Adrenal gland (tissue), 12 donors: ENCODE data around the gene HSPA12B. TPM values are rescaled to one million over a fixed set of nuclear protein-coding genes. Genes with fewer than 3 reads are reported as not detected.

Experiments
- DNase-seq, 7 donors: peaks; one replicate each; pipeline ENCODE4 v3.0.0-alpha.2; 2019 to 2020
- H3K27ac ChIP-seq, 5 donors: fragments of 200-600 bp; sonication (generic) in 4 of 5; 1 replicate in 3 of 5; 2 replicates in 2 of 5; pipeline versions ENCODE4 v1.5.1 to v1.8.0; 2016 to 2020; ENCODE audit warnings: mild to moderate bottlenecking in 1 of 5
- H3K27me3 ChIP-seq: fragments of 200-600 bp; 2 replicates; pipeline ENCODE4 v1.8.0; 2021
- H3K36me3 ChIP-seq, 2 donors: fragments of 200-600 bp; replicated peaks in 1 of 2; 1 replicate in 1 of 2; 2 replicates in 1 of 2; pipeline versions ENCODE4 v1.5.1 to v1.8.0; 2018 to 2022
- H3K4me1 ChIP-seq, 2 donors: fragments of 200-600 bp; replicated peaks in 1 of 2; 1 replicate in 1 of 2; 2 replicates in 1 of 2; pipeline versions ENCODE4 v1.5.1 to v1.8.0; 2018 to 2021
- H3K4me3 ChIP-seq, 4 donors: fragments of 200-600 bp; sonication (generic) in 3 of 4; one replicate each; pipeline ENCODE4 v1.5.1; 2016 to 2018
- H3K9me3 ChIP-seq, 3 donors: fragments of 200-600 bp; sonication (generic) in 1 of 3; replicated peaks in 1 of 3; 1 replicate in 2 of 3; 2 replicates in 1 of 3; pipeline versions ENCODE4 v1.5.1 to v1.8.0; 2016 to 2021
- POLR2A ChIP-seq, 2 donors: fragments of 450-650 bp; IDR thresholded peaks; one replicate each; pipeline ENCODE4 v1.6.1; 2017; ENCODE audit warnings: antibody characterized with exemption in 2 of 2, mild to moderate bottlenecking in 2 of 2, moderate library complexity in 1 of 2
- WGBS, 4 donors: extraction: QIAGEN DNeasy Blood & Tissue Kit in 2 of 4; methylation state at CpG; one replicate each; pipeline versions ENCODE4 v1.1.5 to v1.1.7; 2013 to 2017; 5-methylcytosine and 5-hydroxymethylcytosine counted together
- intact Hi-C, 2 donors: fragments of 100-400 bp; cut with DNase I; formaldehyde crosslinking; loops; one replicate each; pipeline versions ENCODE4 v1.14.1 to v1.15.0; 2022 to 2023
- polyA plus RNA-seq, 3 donors: library from polyadenylated mRNA; stranded (reverse); fragments of 200-250 nt in 2 of 3; fragments of 350-450 nt in 1 of 3; fragmentation: Illumina TruSeq in 1 of 3; extraction: RNeasy Lipid Tissue Mini Kit (QIAGEN cat#74804) in 1 of 3; gene quantifications; one replicate each; pipeline ENCODE4 v1.2.3, GENCODE V29; 2013 to 2014
- total RNA-seq, 9 donors: library from RNA; depleted of rRNA in 4 of 9; stranded (reverse); fragments of >200 nt in 4 of 9; fragments of 120-200 nt in 1 of 9; fragmentation: NEBNext Ultra II Directional in 1 of 9; extraction: Animal tissue kit (Norgen Biotek cat#: 25700) in 1 of 9; gene quantifications; one replicate each; pipeline versions ENCODE4 v1.1.0 to v1.2.4, GENCODE V29; 2013 to 2023
- TF ChIP-seq, protein P1 (sequence below), 6 experiments: fragments of 450-650 bp in 4 of 6; fragments of 200-600 bp in 2 of 6; sonication (generic) in 1 of 6; IDR thresholded peaks; 1 replicate in 5 of 6; 2 replicates in 1 of 6; pipeline versions ENCODE4 v1.5.1 to v1.8.0; 2016 to 2021; ENCODE audit warnings: antibody characterized with exemption in 6 of 6, mild to moderate bottlenecking in 2 of 6, moderate library complexity in 1 of 6
- donor health status: healthy with polysubstance abuse.
- donor health status: Bipolar disorder and iron deficiency.
- donor health status: DM: yes; HTN: yes; CAD: no.
- donor health status: DM: no; HTN: no; CAD: no.
- donor health status: DM: no; HTN: no; CAD: no.
- donor health status: DM: yes; HTN: yes; CAD: no.

The HSPA12B gene
- total and polyA plus RNA-seq, 12 donors = 1.5 to 10.9 (median 5.5) TPM

DNA sequence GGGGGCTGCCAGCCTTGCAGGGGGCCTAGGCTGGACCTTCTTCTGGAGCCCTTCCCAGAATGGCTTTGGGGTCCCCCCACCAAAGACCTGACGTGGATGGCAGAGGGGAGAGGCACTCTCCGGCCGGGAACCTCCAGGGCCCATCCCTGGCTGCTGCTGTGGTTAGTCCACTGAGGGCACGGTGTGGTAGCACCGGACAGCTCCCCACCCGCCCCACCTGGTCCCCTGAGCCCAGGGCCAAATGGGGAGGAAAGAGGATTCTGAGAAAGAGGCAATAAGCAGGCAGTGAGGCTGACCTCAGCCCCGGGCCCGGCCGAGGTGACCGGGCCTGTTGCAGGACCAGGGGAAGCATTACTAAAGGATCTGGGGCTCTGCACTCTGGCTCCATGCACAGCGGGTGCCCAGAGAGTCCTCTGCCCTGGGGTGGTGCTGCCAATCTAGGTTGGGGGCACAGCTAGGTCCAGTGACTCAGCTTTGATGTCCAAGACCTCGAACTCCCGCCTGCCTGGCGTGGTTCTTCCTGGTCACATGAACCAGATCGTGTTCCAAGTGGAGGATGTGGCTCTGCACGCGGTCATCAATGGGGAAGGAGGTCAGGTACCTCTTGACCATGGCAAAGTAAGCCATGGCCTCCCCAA is 51.9 kb downstream of the HSPA12B start:
- H3K27me3 ChIP-seq = no peaks in the 10 kb centered on the region
- no peaks in the 10 kb centered on the region for H3K36me3 ChIP-seq
- peak overlapping the region in 1 of 4 donors; percentile 17 for H3K4me3 ChIP-seq
- DNase-seq = peak in 2 of 7 donors; percentile 30 to 49
- TF ChIP-seq, protein P1, sequence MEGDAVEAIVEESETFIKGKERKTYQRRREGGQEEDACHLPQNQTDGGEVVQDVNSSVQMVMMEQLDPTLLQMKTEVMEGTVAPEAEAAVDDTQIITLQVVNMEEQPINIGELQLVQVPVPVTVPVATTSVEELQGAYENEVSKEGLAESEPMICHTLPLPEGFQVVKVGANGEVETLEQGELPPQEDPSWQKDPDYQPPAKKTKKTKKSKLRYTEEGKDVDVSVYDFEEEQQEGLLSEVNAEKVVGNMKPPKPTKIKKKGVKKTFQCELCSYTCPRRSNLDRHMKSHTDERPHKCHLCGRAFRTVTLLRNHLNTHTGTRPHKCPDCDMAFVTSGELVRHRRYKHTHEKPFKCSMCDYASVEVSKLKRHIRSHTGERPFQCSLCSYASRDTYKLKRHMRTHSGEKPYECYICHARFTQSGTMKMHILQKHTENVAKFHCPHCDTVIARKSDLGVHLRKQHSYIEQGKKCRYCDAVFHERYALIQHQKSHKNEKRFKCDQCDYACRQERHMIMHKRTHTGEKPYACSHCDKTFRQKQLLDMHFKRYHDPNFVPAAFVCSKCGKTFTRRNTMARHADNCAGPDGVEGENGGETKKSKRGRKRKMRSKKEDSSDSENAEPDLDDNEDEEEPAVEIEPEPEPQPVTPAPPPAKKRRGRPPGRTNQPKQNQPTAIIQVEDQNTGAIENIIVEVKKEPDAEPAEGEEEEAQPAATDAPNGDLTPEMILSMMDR (IDR thresholded peaks at IDR 0.05) = no peak
- TF ChIP-seq POLR2A (IDR thresholded peaks at IDR 0.05) = no peak
- H3K4me1 ChIP-seq = peaks cover 18 to 48% of the 10 kb centered on the region in 2 donors
- H3K9me3 ChIP-seq = no peaks in the 10 kb centered on the region
- intact Hi-C loops = loop anchor here in 1 of 2 donors (5.0 kb wide), 1 partner anchor 43 kb away; no protein-coding TSS in a partner anchor
- H3K27ac ChIP-seq = peak overlapping the region in 2 of 5 donors; percentile 34 to 86
- 70 to 88% (median 71%) methylated on average over 8 to 17 of the region's 17 CpGs for WGBS, 4 donors

DNA sequence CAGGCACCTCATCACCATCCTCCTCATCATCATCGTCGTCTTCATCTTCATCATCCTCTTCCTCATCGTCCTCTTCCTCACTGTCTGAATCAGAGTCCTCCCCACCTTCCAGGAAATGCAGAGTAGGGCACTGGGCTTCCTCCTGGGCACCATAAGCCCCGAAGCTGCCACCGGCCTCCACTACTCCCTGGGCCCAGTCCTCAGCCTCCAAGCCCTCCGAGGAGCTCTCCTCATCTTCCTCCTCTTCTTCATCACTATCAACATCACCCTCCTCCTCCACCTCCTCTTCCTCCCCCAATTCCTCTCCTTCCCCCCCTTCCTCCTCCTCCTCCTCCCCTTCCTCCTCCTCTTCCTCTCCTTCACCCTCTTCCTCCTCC is 52.4 kb downstream of the HSPA12B start:
- peak overlapping the region in 1 of 4 donors; percentile 74 for H3K4me3 ChIP-seq

DNA sequence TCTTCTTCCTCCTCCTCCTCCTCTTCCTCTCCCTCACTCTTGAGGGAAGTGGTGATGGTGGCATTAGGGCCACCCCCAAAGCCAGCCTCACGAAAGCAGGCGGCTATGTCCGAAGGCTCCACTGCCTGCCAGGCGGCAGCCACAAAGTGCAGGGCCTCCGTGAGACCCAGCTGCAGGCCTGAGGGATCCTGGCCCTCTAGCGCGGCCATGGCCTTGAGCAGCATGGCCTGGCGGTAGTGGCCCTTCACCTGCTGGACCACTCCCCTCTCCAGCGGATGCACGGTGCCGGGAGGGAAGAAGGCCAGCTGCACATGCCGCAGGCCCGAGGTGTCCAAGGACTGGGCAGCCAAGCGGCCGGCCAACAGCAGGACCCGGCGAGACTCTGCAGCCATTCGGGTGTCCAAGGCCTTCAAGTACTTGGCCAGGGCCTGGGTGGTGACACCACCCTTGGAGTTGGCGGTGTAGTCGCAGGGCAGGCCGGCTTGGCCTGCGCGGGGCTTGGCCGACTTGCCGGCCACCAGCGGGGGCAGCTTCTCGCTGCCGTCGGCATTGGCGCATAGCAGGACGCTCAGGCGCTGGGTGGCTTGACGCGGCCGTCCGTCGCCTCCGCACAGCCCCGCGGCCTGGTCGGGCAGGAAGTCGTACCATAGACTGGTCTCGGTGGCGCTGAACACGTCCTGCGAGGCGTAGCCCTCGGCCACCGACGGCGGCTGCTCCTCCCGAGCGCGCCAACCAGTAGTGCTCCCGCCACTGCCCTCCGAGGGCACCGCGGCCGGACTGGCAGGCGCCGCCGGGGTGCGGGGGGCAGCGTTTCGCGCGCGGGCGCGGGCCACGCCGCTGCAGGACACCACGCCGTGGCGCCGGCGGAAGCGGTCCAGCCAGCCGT is 53.0 kb downstream of the HSPA12B start:
- Histone ChIP-seq H3K36me3 (no peaks in the 10 kb centered on the region), H3K27me3 (no peaks in the 10 kb centered on the region), H3K9me3 (no peaks in the 10 kb centered on the region), H3K4me3 (peak overlapping the region in 3 of 4 donors; percentile 34 to 74 (median 36)), H3K27ac (peak overlapping the region; percentile 27 to 86 (median 80)), H3K4me1 (peaks cover 18 to 48% of the 10 kb centered on the region in 2 donors)
- WGBS, 4 donors = 16 to 36% (median 26%) methylated on average over 13 to 79 of the region's 79 CpGs
- peak in 5 of 7 donors; percentile 48 to 61 (median 56) for DNase-seq
- intact Hi-C loops = loop anchor here in 1 of 2 donors (2.0 kb wide), 1 partner anchor 33 kb away; no protein-coding TSS in a partner anchor
- no peak for TF ChIP-seq POLR2A (IDR thresholded peaks at IDR 0.05)
- TF ChIP-seq, protein P1 (IDR thresholded peaks at IDR 0.05) = no peak

More for the DNA sequence above, 52.4 kb downstream of the HSPA12B start:
- 84 to 88% (median 85%) methylated on average over 6 of the region's 6 CpGs for WGBS, 4 donors
- Histone ChIP-seq H3K9me3 (no peaks in the 10 kb centered on the region), H3K27me3 (no peaks in the 10 kb centered on the region), H3K27ac (peak overlapping the region in 3 of 5 donors; percentile 66 to 86 (median 80)), H3K36me3 (no peaks in the 10 kb centered on the region), H3K4me1 (peaks cover 18 to 48% of the 10 kb centered on the region in 2 donors)
- no peak for TF ChIP-seq POLR2A (IDR thresholded peaks at IDR 0.05)
- TF ChIP-seq, protein P1 (IDR thresholded peaks at IDR 0.05) = no peak
- no peak for DNase-seq
- intact Hi-C loops = loop anchor here in 1 of 2 donors (5.0 kb wide), 1 partner anchor 42 kb away; no protein-coding TSS in a partner anchor

DNA sequence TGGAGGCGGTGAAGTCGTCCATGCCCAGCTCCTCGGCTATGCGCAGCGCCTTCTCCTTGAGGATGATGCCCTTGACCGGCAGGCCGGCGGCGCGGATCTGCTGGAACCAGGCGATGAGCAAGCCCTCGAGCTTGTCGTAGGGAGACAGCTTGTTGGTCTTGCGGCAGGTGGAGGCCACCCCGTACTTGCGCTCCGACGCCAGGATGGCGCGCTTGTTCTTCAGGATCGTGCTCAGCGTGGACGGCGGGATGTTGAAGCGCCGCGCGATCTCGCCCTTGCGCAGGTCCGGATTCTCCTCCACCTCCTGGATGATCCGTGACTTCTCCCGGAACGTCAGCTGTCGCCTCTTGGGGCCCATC is 53.6 kb downstream of the HSPA12B start:
- H3K27ac ChIP-seq = peak overlapping the region; percentile 27 to 86 (median 80)
- H3K4me1 ChIP-seq = peaks cover 18 to 44% of the 10 kb centered on the region in 2 donors
- no peaks in the 10 kb centered on the region for H3K36me3 ChIP-seq
- DNase-seq = peak; percentile 59 to 83 (median 68)
- H3K9me3 ChIP-seq = no peaks in the 10 kb centered on the region
- intact Hi-C loops = loop anchor here in 1 of 2 donors (2.0 kb wide), 1 partner anchor 33 kb away; no protein-coding TSS in a partner anchor
- TF ChIP-seq POLR2A (IDR thresholded peaks at IDR 0.05) = peak in 1 of 2 donors; percentile 2
- TF ChIP-seq, protein P1 (IDR thresholded peaks at IDR 0.05) = no peak
- 1 to 2% methylated on average over 31 to 35 of the region's 35 CpGs; no CpG with 5 or more reads in 2 of the 4 donors for WGBS, 4 donors
- peak overlapping the region in 3 of 4 donors; percentile 34 to 74 (median 36) for H3K4me3 ChIP-seq
- H3K27me3 ChIP-seq = no peaks in the 10 kb centered on the region
